ENCODE measurements around the gene NCAM1.

DNA sequence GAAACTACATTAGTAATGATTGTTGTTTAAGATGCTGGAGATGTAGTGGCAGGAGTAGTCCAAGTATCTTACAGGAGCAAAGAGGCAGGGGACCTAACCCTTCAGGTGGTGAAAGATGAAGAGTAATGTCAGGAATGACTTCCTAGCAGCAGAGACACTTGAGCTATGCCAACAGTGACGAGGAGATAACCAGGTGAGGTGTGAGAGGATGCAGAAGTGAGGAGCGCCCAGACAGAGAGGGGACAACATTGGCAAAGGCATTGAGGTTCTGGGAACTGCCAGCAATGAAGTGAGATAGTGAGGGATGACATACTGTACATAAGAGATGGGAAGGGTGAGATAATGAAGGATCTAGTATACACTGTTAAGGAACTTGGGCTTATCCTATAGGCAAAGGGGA lies 95.8 kb downstream of the NCAM1 start:
- TF ChIP-seq POLR2AphosphoS5 (IDR thresholded peaks at IDR 0.05; ENCODE audit: low read depth, low read length), result no peak
- TF ChIP-seq, protein P1, sequence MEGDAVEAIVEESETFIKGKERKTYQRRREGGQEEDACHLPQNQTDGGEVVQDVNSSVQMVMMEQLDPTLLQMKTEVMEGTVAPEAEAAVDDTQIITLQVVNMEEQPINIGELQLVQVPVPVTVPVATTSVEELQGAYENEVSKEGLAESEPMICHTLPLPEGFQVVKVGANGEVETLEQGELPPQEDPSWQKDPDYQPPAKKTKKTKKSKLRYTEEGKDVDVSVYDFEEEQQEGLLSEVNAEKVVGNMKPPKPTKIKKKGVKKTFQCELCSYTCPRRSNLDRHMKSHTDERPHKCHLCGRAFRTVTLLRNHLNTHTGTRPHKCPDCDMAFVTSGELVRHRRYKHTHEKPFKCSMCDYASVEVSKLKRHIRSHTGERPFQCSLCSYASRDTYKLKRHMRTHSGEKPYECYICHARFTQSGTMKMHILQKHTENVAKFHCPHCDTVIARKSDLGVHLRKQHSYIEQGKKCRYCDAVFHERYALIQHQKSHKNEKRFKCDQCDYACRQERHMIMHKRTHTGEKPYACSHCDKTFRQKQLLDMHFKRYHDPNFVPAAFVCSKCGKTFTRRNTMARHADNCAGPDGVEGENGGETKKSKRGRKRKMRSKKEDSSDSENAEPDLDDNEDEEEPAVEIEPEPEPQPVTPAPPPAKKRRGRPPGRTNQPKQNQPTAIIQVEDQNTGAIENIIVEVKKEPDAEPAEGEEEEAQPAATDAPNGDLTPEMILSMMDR (IDR thresholded peaks at IDR 0.05 in 2 of 3, conservative IDR thresholded peaks at IDR 0.05 in 1 of 3; ENCODE audit: borderline replicate concordance in 1 of 3, insufficient read depth in 1 of 3, low read depth in 2 of 3, low read length in 2 of 3), result no peak
- TF ChIP-seq, protein P2, sequence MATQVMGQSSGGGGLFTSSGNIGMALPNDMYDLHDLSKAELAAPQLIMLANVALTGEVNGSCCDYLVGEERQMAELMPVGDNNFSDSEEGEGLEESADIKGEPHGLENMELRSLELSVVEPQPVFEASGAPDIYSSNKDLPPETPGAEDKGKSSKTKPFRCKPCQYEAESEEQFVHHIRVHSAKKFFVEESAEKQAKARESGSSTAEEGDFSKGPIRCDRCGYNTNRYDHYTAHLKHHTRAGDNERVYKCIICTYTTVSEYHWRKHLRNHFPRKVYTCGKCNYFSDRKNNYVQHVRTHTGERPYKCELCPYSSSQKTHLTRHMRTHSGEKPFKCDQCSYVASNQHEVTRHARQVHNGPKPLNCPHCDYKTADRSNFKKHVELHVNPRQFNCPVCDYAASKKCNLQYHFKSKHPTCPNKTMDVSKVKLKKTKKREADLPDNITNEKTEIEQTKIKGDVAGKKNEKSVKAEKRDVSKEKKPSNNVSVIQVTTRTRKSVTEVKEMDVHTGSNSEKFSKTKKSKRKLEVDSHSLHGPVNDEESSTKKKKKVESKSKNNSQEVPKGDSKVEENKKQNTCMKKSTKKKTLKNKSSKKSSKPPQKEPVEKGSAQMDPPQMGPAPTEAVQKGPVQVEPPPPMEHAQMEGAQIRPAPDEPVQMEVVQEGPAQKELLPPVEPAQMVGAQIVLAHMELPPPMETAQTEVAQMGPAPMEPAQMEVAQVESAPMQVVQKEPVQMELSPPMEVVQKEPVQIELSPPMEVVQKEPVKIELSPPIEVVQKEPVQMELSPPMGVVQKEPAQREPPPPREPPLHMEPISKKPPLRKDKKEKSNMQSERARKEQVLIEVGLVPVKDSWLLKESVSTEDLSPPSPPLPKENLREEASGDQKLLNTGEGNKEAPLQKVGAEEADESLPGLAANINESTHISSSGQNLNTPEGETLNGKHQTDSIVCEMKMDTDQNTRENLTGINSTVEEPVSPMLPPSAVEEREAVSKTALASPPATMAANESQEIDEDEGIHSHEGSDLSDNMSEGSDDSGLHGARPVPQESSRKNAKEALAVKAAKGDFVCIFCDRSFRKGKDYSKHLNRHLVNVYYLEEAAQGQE (IDR thresholded peaks at IDR 0.05; ENCODE audit: low read depth), result no peak
